Adrenal gland (tissue), 5 donors: Measurements from ENCODE around the gene THBD.

Source experiments
- CTCF ChIP-seq, 6 experiments: fragments of 450-650 bp in 4 of 6; fragments of 200-600 bp in 2 of 6; sonication (generic) in 1 of 6; IDR thresholded peaks; 1 replicate in 5 of 6; 2 replicates in 1 of 6; pipeline versions ENCODE4 v1.5.1 to v1.8.0; 2016 to 2021; ENCODE audit warnings: antibody characterized with exemption in 6 of 6, mild to moderate bottlenecking in 2 of 6, moderate library complexity in 1 of 6
- POLR2A ChIP-seq, 2 donors: fragments of 450-650 bp; IDR thresholded peaks; one replicate each; pipeline ENCODE4 v1.6.1; 2017; ENCODE audit warnings: antibody characterized with exemption in 2 of 2, mild to moderate bottlenecking in 2 of 2, moderate library complexity in 1 of 2
- donor health status: DM: no; HTN: no; CAD: no.

GRCh38 chr20:23061262-23061661 is 11.8 kb upstream of the THBD start:
- TF ChIP-seq CTCF (IDR thresholded peaks at IDR 0.05) (no peak), POLR2A (IDR thresholded peaks at IDR 0.05) (no peak)
